ENCODE data around the gene NBPF12. TPM values are rescaled to one million over a fixed set of nuclear protein-coding genes. Genes with fewer than 3 reads are reported as not detected.
"Not testable (repeated sequence)": the region's sequence is repeated elsewhere in the genome, so short reads cannot be mapped to it uniquely, and the experiment has no call there.

NBPF12 gene
- total RNA-seq: 4.8 and 5.2 TPM in 2 replicates

- DNase-seq (ENCODE audit: extremely low read depth, low read depth, low spot score): not testable (repeated sequence)
Observed at GRCh38 chr1:146938242-146938902, at the start of gene NBPF12. TSS of gene NBPF12 (plus strand) at chr1:146938324. CDS start at chr1:146960144, 21,820 bp downstream.

- not testable (repeated sequence) for DNase-seq (ENCODE audit: extremely low read depth, low read depth, low spot score)
Observed at GRCh38 chr1:146891355-146891754, 46.8 kb upstream of the NBPF12 start.

GRCh38 chr1:146892331-146892730 is 45.8 kb upstream of the NBPF12 start:
- DNase-seq (ENCODE audit: extremely low read depth, low read depth, low spot score): not testable (repeated sequence)

- DNase-seq (ENCODE audit: extremely low read depth, low read depth, low spot score): not testable (repeated sequence)
Observed at GRCh38 chr1:146907565-146908261, 30.4 kb upstream of the NBPF12 start.

GRCh38 chr1:146912975-146913374 is 25.1 kb upstream of the NBPF12 start:
- not testable (repeated sequence) for DNase-seq (ENCODE audit: extremely low read depth, low read depth, low spot score)

GRCh38 chr1:146920811-146921210 is 17.3 kb upstream of the NBPF12 start:
- not testable (repeated sequence) for DNase-seq (ENCODE audit: extremely low read depth, low read depth, low spot score)

GRCh38 chr1:146922614-146923013 is 15.5 kb upstream of the NBPF12 start:
- DNase-seq (ENCODE audit: extremely low read depth, low read depth, low spot score): not testable (repeated sequence)

GRCh38 chr1:146924106-146924505 is 14.0 kb upstream of the NBPF12 start:
- not testable (repeated sequence) for DNase-seq (ENCODE audit: extremely low read depth, low read depth, low spot score)

- not testable (repeated sequence) for DNase-seq (ENCODE audit: extremely low read depth, low read depth, low spot score)
Observed at GRCh38 chr1:146926413-146926812, 11.7 kb upstream of the NBPF12 start.

- not testable (repeated sequence) for DNase-seq (ENCODE audit: extremely low read depth, low read depth, low spot score)
Observed at GRCh38 chr1:146930225-146930624, 7.9 kb upstream of the NBPF12 start.

- DNase-seq (ENCODE audit: extremely low read depth, low read depth, low spot score): not testable (repeated sequence)
Observed at GRCh38 chr1:146934390-146935223, 3.5 kb upstream of the NBPF12 start.

- DNase-seq (ENCODE audit: extremely low read depth, low read depth, low spot score): not testable (repeated sequence)
Observed at GRCh38 chr1:146937462-146937861, 662 bp upstream of the NBPF12 start.

GRCh38 chr1:146938927-146939786 is 1.0 kb downstream of the NBPF12 start:
- not testable (repeated sequence) for DNase-seq (ENCODE audit: extremely low read depth, low read depth, low spot score)

- not testable (repeated sequence) for DNase-seq (ENCODE audit: extremely low read depth, low read depth, low spot score)
Observed at GRCh38 chr1:146940293-146940692, 2.2 kb downstream of the NBPF12 start.

GRCh38 chr1:146943342-146943886 is 5.3 kb downstream of the NBPF12 start:
- DNase-seq (ENCODE audit: extremely low read depth, low read depth, low spot score): not testable (repeated sequence)

- not testable (repeated sequence) for DNase-seq (ENCODE audit: extremely low read depth, low read depth, low spot score)
Observed at GRCh38 chr1:146948127-146948526, 10.0 kb downstream of the NBPF12 start.

GRCh38 chr1:146964340-146964739 is 26.2 kb downstream of the NBPF12 start:
- DNase-seq (ENCODE audit: extremely low read depth, low read depth, low spot score): not testable (repeated sequence)

GRCh38 chr1:146966351-146966750 is 28.2 kb downstream of the NBPF12 start:
- DNase-seq (ENCODE audit: extremely low read depth, low read depth, low spot score): not testable (repeated sequence)

- not testable (repeated sequence) for DNase-seq (ENCODE audit: extremely low read depth, low read depth, low spot score)
Observed at GRCh38 chr1:146970656-146971055, 32.5 kb downstream of the NBPF12 start.

GRCh38 chr1:146972681-146973080 is 34.6 kb downstream of the NBPF12 start:
- DNase-seq (ENCODE audit: extremely low read depth, low read depth, low spot score): not testable (repeated sequence)

Measured in glomerular endothelial cell (primary cell).